Left lobe of liver (tissue), 2 donors: ENCODE data around the gene ADAT2. TPM values are rescaled to one million over a fixed set of nuclear protein-coding genes. Genes with fewer than 3 reads are reported as not detected.

Experiments used
- ATAC-seq: fragments of 200-7000 bp; cut with Tn5 transposase; one replicate; pipeline ENCODE4 v1.9.1; 2020; ENCODE audit warnings: mild to moderate bottlenecking, moderate library complexity
- DNase-seq: peaks from one replicate; pipeline ENCODE4 v3.0.0-alpha.2; 2020; ENCODE audit warnings: low spot score
- total RNA-seq: library from RNA; stranded (reverse); gene quantifications from one replicate; pipeline ENCODE4 v1.2.1, GENCODE V29; 2021
- donor health status: DM: no; HTN: no; CAD: no; lungs with moderate emphysema.
- donor health status: DM: no; HTN: yes; CAD: no.

The ADAT2 gene
- total RNA-seq, 1 donor from 2014 or later, result 4.6 TPM

GRCh38 chr6:143441680-143442545 lies 8.6 kb downstream of the ADAT2 start:
- DNase-seq, result no peak

GRCh38 chr6:143441010-143441409 lies 9.5 kb downstream of the ADAT2 start:
- no peak for ATAC-seq

More at GRCh38 chr6:143441680-143442545, 8.6 kb downstream of the ADAT2 start:
- ATAC-seq, result no peak

GRCh38 chr6:143432588-143432987 lies 17.9 kb downstream of the ADAT2 start:
- ATAC-seq, result peak; percentile 85

More at GRCh38 chr6:143441010-143441409, 9.5 kb downstream of the ADAT2 start:
- no peak for DNase-seq

GRCh38 chr6:143431226-143431625 lies 19.3 kb downstream of the ADAT2 start:
- DNase-seq (no peak), ATAC-seq (no peak)

More at GRCh38 chr6:143432588-143432987, 17.9 kb downstream of the ADAT2 start:
- no peak for DNase-seq

- DNase-seq (no peak), ATAC-seq (no peak)
Measured at GRCh38 chr6:143429970-143430369, 20.5 kb downstream of the ADAT2 start.

- ATAC-seq (peak; percentile 97), DNase-seq (peak; percentile 57)
Measured at GRCh38 chr6:143427109-143427817, 23.2 kb downstream of the ADAT2 start.

- ATAC-seq (no peak), DNase-seq (no peak)
Measured at GRCh38 chr6:143426026-143426425, 24.5 kb downstream of the ADAT2 start.

- no peak for ATAC-seq
- no peak for DNase-seq
Measured at GRCh38 chr6:143419526-143419925, 31.0 kb downstream of the ADAT2 start.

- ATAC-seq (no peak), DNase-seq (no peak)
Measured at GRCh38 chr6:143414769-143415168, 35.7 kb downstream of the ADAT2 start.

GRCh38 chr6:143410859-143411270 lies 39.6 kb downstream of the ADAT2 start:
- ATAC-seq, result peak; percentile 83
- no peak for DNase-seq

GRCh38 chr6:143408787-143409162 lies 41.7 kb downstream of the ADAT2 start:
- ATAC-seq, result no peak
- no peak for DNase-seq

- ATAC-seq, result no peak
- DNase-seq, result no peak
Measured at GRCh38 chr6:143408151-143408786, 42.2 kb downstream of the ADAT2 start.

GRCh38 chr6:143406673-143407072 lies 43.8 kb downstream of the ADAT2 start:
- ATAC-seq (no peak), DNase-seq (no peak)

GRCh38 chr6:143405373-143406154 lies 44.9 kb downstream of the ADAT2 start:
- ATAC-seq (no peak), DNase-seq (no peak)

- DNase-seq (no peak), ATAC-seq (no peak)
Measured at GRCh38 chr6:143402721-143403336, 47.7 kb downstream of the ADAT2 start.

GRCh38 chr6:143401636-143402370 lies 48.7 kb downstream of the ADAT2 start:
- ATAC-seq, result no peak
- no peak for DNase-seq

- DNase-seq (no peak), ATAC-seq (no peak)
Measured at GRCh38 chr6:143401068-143401446, 49.4 kb downstream of the ADAT2 start.

GRCh38 chr6:143400258-143401067 lies 50.0 kb downstream of the ADAT2 start:
- no peak for DNase-seq

GRCh38 chr6:143399775-143400174 lies 50.7 kb downstream of the ADAT2 start:
- DNase-seq (no peak), ATAC-seq (no peak)

More at GRCh38 chr6:143400258-143401067, 50.0 kb downstream of the ADAT2 start:
- ATAC-seq, result no peak
